GM19397 (cell line): ENCODE measurements around the gene KRTAP10-3.
"Not testable (repeated sequence)": the region's sequence is repeated elsewhere in the genome, so short reads cannot be mapped to it uniquely, and the experiment has no call there.

Source experiments
- ATAC-seq: cut with Tn5 transposase; IDR thresholded peaks from one replicate; pipeline ENCODE4 v1.9.1; 2021; ENCODE audit warnings: mild to moderate bottlenecking, moderate library complexity; ENCODE audit not compliant: unreplicated experiment

KRTAP10-3 gene

GRCh38 chr21:44550807-44551206 lies 7.8 kb downstream of the KRTAP10-3 start:
- no peak for ATAC-seq

GRCh38 chr21:44550285-44550684 lies 8.3 kb downstream of the KRTAP10-3 start:
- ATAC-seq = not testable (repeated sequence)

DNA sequence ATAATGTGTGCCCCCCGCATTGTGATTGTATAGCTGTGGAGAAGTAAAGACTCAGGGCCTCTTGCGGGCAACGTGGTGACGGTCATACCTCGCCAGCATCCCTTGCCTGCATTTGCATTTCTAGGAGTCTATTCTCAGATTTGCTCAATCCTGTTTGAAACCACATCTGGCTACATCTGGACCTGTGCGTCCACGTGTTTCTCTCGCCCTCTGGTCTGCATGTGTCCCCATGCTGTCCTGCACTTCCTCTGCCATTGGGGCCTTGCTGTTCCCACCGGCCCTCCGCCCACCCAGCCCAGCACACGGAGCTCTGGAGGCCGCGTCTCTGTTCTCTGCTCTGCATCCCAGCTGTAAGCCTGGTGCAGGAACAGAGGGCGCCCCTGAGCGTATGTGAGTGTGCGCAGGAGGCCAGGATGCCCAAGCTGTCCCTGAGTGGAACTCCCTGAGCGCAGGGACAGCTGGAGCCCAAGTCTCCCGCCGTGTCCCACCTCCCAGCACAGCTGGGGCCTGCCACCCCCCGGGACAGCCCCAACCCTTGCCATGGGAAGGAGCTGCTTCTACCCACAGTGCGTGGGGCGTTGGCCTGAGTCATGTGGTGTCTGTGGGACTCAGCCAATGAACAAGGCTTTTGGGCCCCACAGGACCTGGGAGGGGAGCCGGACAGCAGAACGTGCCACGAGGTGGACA lies 8.9 kb downstream of the KRTAP10-3 start:
- no peak for ATAC-seq

DNA sequence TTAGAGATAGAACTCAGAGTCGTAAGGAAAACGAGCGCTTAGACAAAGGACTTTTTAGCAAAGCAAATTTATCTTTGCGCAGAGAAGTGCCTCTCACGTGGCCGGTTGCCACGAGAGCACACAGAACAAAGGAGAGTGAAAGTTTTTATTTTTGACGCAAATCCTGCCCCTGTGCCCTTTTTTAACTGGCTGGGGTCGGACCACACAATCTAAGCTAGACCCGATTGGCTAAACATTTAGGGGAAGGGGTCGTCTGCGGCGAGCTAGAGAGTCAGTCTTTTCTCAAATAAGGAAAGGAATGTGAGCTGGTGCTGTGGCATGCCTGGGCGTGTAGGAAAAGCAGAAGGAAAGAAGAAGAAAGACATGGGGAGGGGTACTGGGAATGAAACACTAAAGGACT lies 9.7 kb downstream of the KRTAP10-3 start:
- no peak for ATAC-seq

DNA sequence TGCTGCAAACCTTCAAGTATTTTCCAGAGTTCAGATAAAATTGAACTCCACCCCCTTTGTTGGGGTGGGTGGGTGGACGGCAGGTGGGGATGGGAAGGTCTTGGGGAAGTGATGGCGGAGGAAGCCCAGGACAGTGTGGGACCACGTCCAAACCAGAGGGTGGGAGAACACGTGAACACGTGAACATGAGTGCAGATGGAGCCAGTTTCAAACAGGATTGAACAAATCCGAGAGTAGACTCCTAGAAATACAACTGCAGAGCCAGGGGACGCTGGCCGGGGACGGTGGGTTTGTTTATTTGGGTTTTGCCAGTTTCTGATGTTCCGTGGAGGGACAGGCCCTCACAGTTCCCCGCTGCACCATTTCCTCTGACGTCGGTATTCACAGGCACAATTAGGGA lies 10.2 kb downstream of the KRTAP10-3 start:
- no peak for ATAC-seq

DNA sequence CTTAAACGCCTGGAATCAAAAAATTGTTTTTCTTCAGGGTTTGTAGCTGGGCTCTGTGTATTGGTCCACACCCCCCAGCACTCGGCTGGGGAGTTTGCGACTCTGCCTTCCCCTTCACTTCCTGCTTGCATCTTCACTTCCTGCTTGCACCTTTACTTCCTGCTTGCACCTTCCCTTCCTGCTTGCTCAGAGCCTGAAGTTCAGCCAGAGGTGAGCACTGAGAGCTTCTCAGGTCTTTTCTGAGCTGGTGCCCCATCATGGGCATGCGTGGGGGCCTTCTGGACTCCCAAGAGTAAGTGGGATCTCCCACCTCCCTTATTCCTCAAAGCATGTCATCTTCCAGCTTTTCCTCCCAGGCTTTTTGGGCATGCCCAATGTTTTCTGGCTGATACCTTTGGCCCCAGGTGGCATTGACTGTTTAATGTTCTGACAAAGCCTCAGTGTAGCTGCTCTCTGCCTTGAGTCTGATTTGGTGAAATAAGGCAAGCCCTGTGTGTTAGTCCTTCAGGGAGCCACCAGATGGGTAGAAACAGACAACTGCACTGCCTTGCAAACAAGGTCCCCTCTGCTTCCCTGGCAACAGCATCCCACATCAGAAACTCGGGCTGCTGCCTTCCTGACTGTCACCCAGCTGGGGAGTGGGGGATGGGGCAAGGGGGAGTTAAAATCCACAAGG lies 10.8 kb downstream of the KRTAP10-3 start:
- no peak for ATAC-seq

- ATAC-seq = no peak
Observed at GRCh38 chr21:44544566-44544965, 14.0 kb downstream of the KRTAP10-3 start.

DNA sequence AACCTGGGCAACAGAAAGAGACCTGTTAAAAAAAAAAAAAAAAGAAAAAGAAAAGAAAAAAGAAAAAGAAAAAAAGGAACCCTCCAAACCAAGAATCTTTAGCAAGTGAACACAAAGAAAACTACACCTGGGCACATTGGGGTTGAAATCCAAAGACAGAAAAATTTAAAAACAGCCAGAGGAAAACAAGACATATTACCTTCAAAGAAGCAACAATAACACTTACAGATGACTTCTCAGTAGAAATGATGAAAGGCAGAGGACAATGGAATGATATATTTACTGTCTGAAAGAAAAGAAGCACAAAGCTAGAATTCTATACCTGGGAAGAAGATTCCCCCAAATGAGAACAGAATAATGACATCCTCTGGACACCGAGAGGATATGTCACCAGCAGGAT lies 15.9 kb downstream of the KRTAP10-3 start:
- ATAC-seq = no peak

DNA sequence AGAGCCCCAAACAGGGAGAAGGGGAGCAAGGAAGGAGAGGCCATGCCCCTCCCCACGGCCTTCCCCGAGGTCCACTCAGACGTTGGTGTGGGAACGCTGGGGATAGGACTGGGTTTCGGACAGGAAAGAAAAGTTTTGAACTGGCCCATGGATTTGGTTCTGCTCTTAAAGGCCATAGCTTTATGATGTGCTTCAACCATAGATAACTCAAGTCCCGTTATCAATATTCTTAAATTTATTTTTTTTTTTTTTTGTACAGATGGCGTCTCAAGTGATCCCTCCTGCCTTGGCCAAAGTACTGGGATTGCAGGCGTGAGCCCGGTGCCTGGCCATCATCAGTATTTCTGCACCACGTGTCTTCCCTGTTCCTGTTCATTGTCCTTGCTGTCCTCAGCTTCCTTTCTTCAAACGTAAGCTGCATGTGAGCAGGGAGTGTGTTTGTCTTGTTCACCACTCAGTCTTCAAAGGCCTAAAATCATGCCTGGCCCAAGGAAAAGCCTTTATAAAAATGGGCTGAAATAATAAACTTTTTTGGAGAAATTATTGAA lies 17.8 kb downstream of the KRTAP10-3 start:
- no peak for ATAC-seq

DNA sequence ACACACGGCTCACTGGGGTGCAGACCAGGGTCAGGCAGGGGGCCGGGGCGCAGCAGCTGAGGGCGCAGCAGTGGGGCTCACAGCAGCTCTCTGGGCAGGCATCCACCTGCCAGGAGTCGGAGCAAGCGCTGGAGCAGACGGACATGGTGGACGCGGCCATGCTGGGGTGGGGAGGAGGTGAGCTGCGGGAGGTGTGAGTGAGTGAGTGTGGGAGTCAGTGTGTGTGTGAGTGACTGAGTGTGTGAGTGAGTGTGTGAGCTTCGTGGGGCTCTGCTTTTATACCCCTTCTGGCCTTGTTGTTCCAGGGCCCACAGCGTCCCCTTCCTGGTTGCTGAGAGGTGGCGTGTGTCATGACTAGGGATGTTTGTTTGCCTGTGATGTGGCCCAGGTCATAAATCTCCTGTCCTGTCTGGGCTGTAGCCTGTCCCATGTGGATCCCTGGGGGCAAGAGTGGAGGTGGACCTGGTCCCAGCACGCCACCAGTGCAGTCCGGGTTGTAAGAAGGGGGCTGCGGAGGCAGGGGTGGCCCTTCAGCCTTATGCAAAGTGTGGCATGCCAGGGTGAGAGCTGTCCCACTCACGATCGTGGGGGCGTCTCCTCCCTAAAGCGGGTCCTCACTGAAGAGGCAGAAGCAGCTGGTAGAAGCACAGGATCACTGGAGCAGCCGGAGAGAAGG lies 18.5 kb downstream of the KRTAP10-3 start, which contains the start of gene KRTAP10-1:
KRTAP10-1 (minus strand) TSS at position 205 of the 676 bp plus-strand sequence; CDS start at position 160, 45 bp downstream.
- no peak for ATAC-seq

GRCh38 chr21:44539046-44539445 lies 19.5 kb downstream of the KRTAP10-3 start:
- ATAC-seq = no peak

- ATAC-seq = no peak
Observed at GRCh38 chr21:44537930-44538911, 20.4 kb downstream of the KRTAP10-3 start.

- ATAC-seq = no peak
Observed at GRCh38 chr21:44535963-44536362, 22.6 kb downstream of the KRTAP10-3 start.

- no peak for ATAC-seq
Observed at GRCh38 chr21:44534688-44535087, 23.9 kb downstream of the KRTAP10-3 start.

DNA sequence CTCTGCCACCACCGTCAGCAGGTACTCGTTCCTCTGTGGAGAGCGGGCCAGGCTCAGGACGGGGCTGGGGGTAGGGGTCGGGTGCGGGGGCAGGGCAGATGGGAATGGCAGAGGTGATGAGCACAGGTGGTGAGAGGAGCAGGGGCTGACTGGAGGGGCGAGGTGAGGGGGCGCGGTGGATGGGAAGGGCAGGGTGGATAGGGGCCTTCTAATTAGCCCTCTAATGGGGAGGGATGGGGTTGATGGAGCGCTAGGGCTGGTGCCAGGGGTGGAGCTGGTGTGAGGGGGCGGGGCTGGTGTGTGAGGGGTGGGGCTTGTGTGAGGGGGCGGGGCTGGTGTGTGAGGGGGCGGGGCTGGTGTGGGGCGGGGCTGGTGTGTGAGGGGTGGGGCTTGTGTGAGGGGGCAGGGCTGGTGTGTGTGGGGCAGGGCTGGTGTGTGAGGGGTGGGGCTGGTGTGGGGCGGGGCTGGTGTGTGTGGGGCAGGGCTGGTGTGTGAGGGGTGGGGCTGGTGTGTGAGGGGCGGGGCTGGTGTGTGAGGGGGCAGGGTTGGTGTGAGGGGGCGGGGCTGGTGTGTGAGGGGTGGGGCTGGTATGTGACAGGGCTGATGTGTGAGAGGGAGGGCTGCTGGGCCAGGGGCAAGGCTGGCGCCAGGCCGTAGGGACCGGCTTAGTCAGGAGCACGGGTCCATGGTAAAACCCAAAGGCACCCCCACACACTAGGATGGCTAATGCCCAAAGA lies 24.5 kb downstream of the KRTAP10-3 start:
- no peak for ATAC-seq

- ATAC-seq = no peak
Observed at GRCh38 chr21:44533121-44533890, 25.3 kb downstream of the KRTAP10-3 start.

GRCh38 chr21:44532712-44533111 lies 25.9 kb downstream of the KRTAP10-3 start:
- ATAC-seq = no peak

DNA sequence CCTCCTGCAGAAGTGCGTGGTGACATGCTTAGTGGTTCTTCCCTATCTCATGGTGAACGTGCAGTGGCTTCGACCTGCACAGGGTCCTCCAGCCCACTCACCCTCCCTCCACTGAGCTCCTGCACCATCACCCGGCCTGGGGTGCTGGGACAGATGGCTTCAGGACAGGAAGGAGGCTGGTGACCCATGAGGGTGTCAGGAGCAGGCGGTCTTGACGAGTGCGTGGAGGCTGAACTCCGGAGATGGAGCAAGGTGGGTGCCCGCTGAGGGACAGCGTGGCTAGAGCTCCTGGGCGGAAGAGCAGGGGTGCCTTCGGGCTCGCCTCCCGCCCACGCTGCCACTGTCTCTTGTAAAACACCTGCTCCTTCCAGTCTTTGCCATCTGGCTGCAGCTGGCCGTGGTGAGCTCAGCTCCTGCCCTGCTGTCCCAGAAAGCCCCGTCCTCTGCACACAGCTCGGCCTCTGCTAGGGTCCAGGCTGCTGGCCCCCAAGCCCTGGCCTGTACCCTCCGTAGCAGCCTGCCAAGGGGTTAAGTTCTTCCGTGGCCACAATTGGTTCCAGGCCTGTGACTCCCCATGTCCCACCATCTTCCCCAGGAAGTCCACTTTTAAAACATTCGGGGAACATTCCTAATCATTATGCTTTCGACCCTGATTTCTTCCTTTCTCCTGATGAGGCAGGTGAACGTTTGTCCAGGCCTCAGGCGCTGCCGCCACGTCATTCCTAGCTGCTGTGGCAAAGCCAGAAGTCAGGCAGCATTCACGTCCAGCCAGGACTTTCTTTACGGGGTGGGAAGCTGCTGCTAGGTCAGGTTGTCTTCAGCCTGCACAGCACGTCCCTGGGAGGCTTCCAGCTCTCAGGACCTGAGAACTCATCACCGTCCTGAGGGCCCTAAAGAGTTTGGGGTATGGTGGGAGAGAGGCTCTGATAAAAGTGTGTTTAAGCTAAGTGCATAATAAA lies 26.7 kb downstream of the KRTAP10-3 start:
- ATAC-seq = no peak
